HG03097 (cell line): ENCODE measurements around the gene SPAG6.

Experiments
- ATAC-seq: cut with Tn5 transposase; IDR thresholded peaks from one replicate; pipeline ENCODE4 v1.9.1; 2021; ENCODE audit not compliant: unreplicated experiment, low FRiP score

The SPAG6 gene

GRCh38 chr10:22321924-22322640 lies 23.2 kb upstream of the SPAG6 start:
- no peak for ATAC-seq

GRCh38 chr10:22322641-22323160 lies 22.6 kb upstream of the SPAG6 start:
- no peak for ATAC-seq

GRCh38 chr10:22323538-22324305 lies 21.6 kb upstream of the SPAG6 start:
- ATAC-seq: no peak

DNA sequence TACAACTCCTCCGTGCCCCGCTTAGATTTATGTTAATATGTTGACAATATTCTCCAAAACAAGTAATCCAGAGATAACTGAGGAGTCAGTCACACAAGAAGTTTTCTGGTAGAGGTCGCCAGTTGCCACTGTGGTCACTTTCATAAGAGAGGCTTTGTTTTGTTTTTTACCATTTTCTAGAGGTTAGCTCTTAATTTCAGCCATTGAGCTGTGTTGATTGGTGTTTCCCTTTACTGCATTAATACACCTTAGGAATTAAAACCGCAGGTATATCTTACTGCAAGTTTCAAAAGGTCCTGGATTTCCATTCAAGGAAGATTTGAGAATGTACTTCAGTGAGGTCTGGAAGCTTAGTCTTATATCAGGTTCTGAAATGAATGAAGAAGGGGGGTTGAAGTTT lies 20.9 kb upstream of the SPAG6 start:
- no peak for ATAC-seq

- no peak for ATAC-seq
These were observed 20.4 kb upstream of the SPAG6 start for GRCh38 chr10:22324893-22325271.

DNA sequence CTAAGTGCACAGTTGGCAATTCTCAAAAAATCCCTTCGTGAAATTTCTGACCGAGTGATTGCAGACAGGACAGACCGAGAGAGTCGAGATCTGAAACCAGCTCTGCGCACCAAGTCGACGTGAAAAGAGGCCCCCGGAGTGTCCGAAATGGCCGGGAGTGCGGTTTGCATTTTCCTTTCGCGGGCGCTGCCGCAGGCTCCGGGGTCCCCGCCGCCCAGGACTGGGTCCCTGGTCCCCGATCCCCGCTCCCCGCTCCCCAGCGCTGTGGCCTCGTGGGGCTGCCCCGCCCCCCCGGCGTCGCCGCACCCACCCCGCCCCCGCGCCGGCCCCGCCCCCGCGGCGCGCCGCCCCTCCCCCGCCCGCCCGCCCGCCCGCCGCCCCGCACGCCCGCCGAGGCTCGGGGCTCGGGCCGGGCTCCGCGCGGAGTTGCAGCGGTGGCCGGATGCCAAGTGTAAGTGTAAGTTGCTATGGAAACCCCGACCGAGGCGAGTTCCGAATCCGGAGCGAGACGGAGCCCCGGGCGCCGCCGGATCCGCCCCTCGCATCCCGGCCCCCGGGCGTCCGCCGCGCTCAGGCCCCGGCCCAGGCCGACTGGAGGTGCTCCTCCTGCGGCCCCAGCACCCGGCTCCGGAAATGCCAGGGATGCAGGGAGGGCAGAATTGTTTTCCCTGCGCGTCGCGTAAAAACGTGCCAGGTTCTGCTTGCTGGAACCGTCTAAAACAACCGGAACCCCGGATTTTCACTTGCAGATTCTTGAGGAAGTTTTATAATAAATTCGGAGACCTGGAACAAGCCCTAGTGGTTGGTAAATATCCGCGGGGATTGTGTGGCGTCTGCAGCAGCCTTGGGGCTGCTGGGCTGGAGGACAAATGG lies 19.8 kb upstream of the SPAG6 start:
- peak; percentile 52 for ATAC-seq

DNA sequence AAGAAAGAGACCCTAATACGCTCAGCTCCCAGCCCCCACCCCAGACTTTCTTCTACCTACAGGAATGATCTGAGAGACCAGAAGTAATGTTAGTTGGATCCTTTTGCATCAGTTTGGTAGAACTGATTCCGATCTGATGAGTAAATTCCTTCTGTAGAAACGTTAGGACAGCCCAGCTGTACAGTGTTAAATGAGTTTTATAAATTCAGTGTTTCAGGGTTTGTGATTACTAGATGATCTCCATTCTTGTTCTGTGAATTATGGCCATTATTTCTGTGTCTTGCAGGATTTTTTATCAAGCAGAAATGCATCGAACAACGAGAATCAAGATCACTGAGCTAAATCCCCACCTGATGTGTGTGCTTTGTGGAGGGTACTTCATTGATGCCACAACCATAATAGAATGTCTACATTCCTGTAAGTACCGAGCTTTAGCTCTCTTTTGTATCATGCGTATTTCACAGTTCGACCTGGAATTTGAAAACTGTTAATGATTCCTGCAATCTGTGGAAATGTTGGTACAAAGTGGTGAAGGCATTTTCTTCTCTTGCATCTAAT lies 19.1 kb upstream of the SPAG6 start:
- no peak for ATAC-seq

GRCh38 chr10:22329150-22329549 lies 16.1 kb upstream of the SPAG6 start:
- ATAC-seq: no peak

DNA sequence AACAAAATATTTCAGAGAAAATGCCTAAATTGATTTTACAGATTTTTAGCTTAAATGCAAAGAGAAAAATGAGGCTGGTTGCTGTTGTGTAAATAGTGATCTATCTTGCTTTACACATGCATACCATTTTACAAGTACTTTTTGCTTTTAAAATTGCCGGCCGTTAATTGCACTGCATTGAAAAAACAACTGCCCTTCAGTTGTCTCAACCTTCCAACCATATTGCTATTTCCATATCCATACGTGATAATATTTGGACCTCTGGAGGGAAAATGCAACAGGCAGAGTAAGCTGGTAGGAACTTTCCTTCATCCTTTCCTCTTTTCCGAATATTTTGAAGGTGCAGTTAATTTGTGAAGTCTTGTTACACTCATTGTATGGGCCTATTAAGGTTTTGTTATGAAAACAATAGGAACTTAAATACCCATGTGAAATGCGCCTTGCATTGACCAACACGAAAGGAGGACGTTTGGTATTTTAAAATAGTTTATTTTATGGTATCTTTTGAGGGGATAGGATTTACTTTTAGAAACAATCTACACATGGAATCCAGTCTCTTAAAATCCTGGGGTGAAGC lies 13.1 kb upstream of the SPAG6 start:
- ATAC-seq: no peak

- ATAC-seq: no peak
These were observed 11.9 kb upstream of the SPAG6 start for GRCh38 chr10:22333167-22333974.

- ATAC-seq: no peak
These were observed 11.4 kb upstream of the SPAG6 start for GRCh38 chr10:22333975-22334282.

DNA sequence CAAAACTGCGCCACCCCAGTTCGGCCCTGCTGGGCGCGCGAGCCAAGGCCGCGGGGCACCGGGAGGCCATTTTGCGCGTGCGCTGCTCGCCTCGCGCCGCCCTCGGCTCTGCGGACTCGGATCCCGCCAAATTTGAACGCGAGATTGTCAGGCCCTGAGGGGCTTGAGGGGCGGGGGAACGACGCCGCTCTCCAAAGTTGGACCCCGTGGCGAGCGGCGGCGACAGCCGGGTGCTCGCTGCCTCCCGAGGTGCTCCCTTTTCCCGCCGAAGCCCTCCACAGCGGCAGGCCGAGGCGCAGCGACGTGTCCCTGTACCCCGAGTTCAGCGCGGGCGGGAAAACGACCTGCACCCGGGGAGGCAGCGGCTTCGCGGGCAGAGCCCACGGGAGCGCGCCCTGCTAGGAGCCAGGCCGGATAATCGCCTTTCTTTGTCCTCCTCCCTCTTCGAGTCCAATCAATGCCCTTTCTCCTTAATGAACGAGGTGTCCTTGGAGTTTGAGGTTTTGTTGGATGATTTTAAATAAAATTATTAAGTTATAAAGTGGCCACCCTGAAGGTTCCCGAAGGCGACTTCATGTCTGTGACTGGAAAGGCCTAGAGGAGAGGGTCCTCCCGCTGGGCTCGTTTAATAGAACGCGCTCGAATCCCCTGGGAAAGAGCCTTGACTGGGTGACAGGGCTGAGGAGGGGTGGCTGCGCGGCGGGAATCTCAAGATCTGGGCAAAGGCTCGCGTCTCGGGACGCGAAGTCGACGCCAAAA lies 10.7 kb upstream of the SPAG6 start:
- ATAC-seq: no peak

DNA sequence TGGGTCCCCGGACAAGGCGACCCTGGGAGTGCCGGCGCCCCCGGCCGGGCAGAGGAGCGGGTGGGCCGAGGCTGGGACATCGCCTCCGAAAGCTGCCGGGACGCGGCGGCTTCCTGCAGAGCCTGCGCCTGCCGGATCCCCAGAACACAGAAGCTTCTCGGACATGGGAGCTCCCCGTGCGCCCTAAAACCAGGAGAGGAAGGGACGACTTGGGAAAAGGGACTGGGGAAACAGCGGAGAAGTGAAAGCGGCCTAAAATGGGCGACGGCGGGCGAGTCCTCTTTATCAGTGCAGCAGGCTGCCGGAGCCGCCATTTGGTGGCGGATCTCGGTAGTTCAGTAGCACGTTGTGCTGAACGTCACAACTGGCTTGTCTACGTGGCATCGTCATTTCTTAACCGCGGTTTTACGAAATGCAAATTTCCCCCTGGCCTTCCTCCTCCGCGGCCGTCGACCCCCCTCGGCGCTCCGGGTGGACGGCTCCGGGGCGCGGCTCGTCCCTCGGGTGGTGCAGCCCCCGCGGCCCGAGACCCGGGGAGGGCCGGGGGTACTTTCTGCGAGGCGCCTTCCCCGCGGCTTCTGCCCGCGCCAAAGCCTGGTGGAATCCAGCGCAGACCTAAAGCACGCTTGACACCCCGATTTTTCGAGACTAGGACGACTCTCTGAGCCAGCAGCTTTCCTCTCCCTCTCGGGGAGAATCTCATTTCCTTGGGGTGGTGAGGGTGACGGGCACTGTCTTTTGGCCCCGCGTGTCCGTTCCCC lies 9.9 kb upstream of the SPAG6 start:
- ATAC-seq: peak; percentile 39

DNA sequence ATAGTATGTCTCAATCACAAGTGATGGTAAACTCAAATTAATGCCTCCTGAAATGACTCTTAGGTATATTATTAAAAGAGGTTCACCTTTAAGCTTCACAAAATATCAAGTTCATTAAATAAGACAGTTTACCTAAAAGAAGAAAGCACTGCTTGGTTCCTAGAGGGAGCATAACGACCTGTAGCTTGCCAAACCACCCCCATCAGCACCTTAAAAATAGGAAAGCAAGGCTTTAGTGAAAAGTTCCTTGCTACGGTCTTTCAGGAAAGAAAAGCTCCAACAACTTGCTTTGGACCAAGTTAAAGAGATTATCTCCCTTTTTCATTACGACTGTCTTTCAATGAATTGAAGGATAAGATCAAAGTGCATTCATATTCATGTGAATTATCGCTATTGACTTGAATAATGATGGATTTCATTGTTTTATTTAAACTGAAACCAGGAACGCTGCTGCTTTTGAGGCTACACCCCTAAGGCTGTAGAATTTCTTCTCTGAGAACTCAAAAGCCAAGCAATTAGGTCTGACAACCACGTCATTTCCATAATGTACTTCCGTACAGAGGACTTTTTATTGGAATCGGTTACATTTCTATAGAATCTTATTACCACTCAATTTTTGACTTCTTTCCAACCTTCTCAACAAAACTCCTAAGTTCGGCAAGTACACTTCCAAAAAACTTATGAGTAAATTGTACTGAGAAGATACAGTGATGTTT lies 7.0 kb upstream of the SPAG6 start:
- no peak for ATAC-seq

DNA sequence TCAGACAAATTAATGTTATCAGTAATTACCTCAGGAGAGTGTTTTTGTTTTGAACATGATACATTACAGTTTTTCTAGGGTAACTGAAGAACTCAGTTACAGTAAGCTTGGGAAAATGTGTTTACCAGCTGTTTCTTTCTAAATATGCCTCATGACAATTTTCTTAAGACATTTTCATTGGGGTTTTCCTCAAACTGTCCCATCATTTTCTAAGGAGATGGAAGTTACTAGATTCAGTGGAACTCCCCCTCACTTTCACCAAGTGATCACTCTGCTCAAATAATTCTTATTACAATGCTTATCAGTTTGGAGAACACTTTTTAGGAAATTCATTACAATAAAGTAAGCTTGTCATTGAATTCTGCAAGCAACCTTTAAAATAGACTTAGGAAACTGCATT lies 6.4 kb upstream of the SPAG6 start:
- ATAC-seq: no peak

DNA sequence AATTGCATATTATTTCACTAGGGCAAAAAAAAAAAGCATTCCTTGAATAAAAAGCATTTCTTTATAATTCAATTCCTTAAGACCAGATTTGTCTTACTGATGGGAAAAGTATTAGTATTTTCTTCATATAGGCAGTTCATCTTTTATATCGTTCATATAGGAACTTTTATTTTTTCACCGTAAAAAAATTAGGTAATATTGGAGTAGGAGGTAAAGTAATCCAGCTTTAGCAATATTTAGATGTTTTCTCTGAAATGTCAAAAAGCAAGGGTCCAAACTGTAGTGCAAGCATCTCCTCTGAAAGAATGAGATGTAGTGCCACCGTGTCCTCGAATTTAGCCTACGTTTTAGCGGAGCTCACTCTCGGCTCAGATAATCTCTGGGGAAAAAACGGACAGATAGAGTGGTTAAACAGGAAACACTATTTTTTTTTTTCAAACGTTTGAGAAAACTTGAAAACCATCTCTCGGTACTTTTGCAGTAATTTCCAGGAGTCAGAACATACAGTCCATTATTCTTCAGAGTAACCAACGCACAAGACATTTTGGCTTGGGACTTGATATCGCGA lies 5.5 kb upstream of the SPAG6 start:
- ATAC-seq: no peak
